H1 (cell line): ENCODE measurements around the gene GRK3. TPM values are rescaled to one million over a fixed set of nuclear protein-coding genes. Genes with fewer than 3 reads are reported as not detected.

Source experiments
- CTCF ChIA-PET: fragments of 300-600 bp; sonication (Branson Sonifier 250); formaldehyde crosslinking; loops from one replicate; lab custom pipeline; 2021; ENCODE audit not compliant: partially characterized antibody; lab: Charles Lee
- POLR2A ChIA-PET: fragments of 300-600 bp; sonication (Branson Sonifier 250); formaldehyde crosslinking; loops from one replicate; lab custom pipeline; 2021; ENCODE audit warnings: inconsistent platforms; ENCODE audit not compliant: partially characterized antibody; lab: Charles Lee
- DNase-seq, 2 experiments: peaks; one replicate each; pipeline versions ENCODE4 v3.0.0 to v3.0.0-alpha.2; 2010 to 2022; ENCODE audit warnings: low spot score in 2 of 2, low read depth in 1 of 2, mixed read lengths in 1 of 2
- FAIRE-seq: peaks from 2 replicates; lab custom pipeline; 2011; peaks lifted over from hg19 to GRCh38; lab: Jason Lieb, UNC
- H2AFZ ChIP-seq: 2 replicates; pipeline ENCODE4 v1.8.1; 2012; ENCODE audit warnings: low read length, inconsistent platforms
- H2AK5ac ChIP-seq: 2 replicates; pipeline ENCODE4 v1.6.1; 2013; ENCODE audit warnings: low read depth, low read length
- H2BK120ac ChIP-seq: replicated peaks from 2 replicates; pipeline ENCODE3; 2013; ENCODE audit warnings: low read depth, low read length, inconsistent platforms
- H2BK12ac ChIP-seq: 2 replicates; pipeline ENCODE4 v1.6.1; 2013; ENCODE audit warnings: low read depth, low read length
- H2BK15ac ChIP-seq: 2 replicates; pipeline ENCODE4 v1.6.1; 2013; ENCODE audit warnings: low read length
- H2BK20ac ChIP-seq: 2 replicates; pipeline ENCODE4 v1.6.1; 2013; ENCODE audit warnings: low read length
- H2BK5ac ChIP-seq: 2 replicates; pipeline ENCODE4 v1.6.1; 2013; ENCODE audit warnings: low read depth, low read length
- H3K14ac ChIP-seq: 2 replicates; pipeline ENCODE4 v1.6.1; 2013; ENCODE audit warnings: inconsistent platforms; ENCODE audit not compliant: insufficient read length
- H3K18ac ChIP-seq: 2 replicates; pipeline ENCODE4 v1.6.1; 2013; ENCODE audit warnings: low read length; ENCODE audit errors: extremely low read depth
- H3K23ac ChIP-seq: 2 replicates; pipeline ENCODE4 v1.6.1; 2013; ENCODE audit warnings: inconsistent platforms; ENCODE audit not compliant: insufficient read length
- H3K23me2 ChIP-seq: 2 replicates; pipeline ENCODE4 v1.6.1; 2013; ENCODE audit warnings: low read depth, low read length
- H3K27ac ChIP-seq: 2 replicates; pipeline ENCODE4 v1.6.1; 2011; ENCODE audit warnings: low read depth, low read length, inconsistent platforms
- H3K27me3 ChIP-seq, 4 experiments: replicated peaks in 1 of 4; 1 replicate in 1 of 4; 2 replicates in 3 of 4; pipeline versions ENCODE4 v1.6.1 to v1.8.1; 2011 to 2013; ENCODE audit warnings: low read length in 3 of 4, mild to moderate bottlenecking in 3 of 4, inconsistent platforms in 2 of 4, mixed read lengths in 2 of 4, moderate library complexity in 1 of 4; ENCODE audit not compliant: control insufficient read depth in 3 of 4, insufficient read depth in 3 of 4; ENCODE audit errors: extremely low read depth in 1 of 4
- H3K36me3 ChIP-seq, 4 experiments: 2 replicates each; pipeline versions ENCODE4 v1.6.1 to v1.8.1; 2011 to 2013; ENCODE audit warnings: mild to moderate bottlenecking in 4 of 4, low read length in 3 of 4, moderate library complexity in 2 of 4, control low read depth in 1 of 4, inconsistent platforms in 1 of 4; ENCODE audit not compliant: insufficient read depth in 4 of 4, control insufficient read depth in 2 of 4
- H3K4ac ChIP-seq: replicated peaks from 2 replicates; pipeline ENCODE3; 2013; ENCODE audit warnings: low read length, low read depth, mixed read lengths, inconsistent platforms; ENCODE audit not compliant: insufficient read length
- H3K4me1 ChIP-seq, 4 experiments: replicated peaks in 1 of 4; 1 replicate in 1 of 4; 2 replicates in 3 of 4; pipeline versions ENCODE4 v1.6.1 to v1.8.1; 2011 to 2013; ENCODE audit warnings: low read length in 3 of 4, inconsistent platforms in 2 of 4, mixed read lengths in 1 of 4; ENCODE audit not compliant: insufficient read depth in 4 of 4, control insufficient read depth in 3 of 4
- H3K4me2 ChIP-seq, 2 experiments: 2 replicates each; pipeline versions ENCODE4 v1.6.1 to v1.8.1; 2011 to 2013; ENCODE audit warnings: low read depth in 2 of 2, low read length in 2 of 2, control low read depth in 1 of 2, inconsistent platforms in 1 of 2, mild to moderate bottlenecking in 1 of 2; ENCODE audit not compliant: insufficient read depth in 1 of 2
- H3K4me3 ChIP-seq, 4 experiments: fragments of 200-600, 300-600 bp in 1 of 4; sonication (generic), shearing (Covaris generic), sonication (Bioruptor Twin) in 1 of 4; 2 replicates each; pipeline versions ENCODE4 v1.5.1 to v1.8.1; 2011 to 2016; ENCODE audit warnings: low read length in 4 of 4, low read depth in 3 of 4, control low read depth in 2 of 4, inconsistent platforms in 2 of 4, mild to moderate bottlenecking in 2 of 4, mixed read lengths in 1 of 4, moderate library complexity in 1 of 4; ENCODE audit not compliant: insufficient read depth in 2 of 4; ENCODE audit errors: extremely low read depth in 1 of 4
- H3K56ac ChIP-seq: replicated peaks from 2 replicates; pipeline ENCODE3; 2013; ENCODE audit warnings: low read depth, mild to moderate bottlenecking, mixed read lengths, low read length, inconsistent platforms; ENCODE audit not compliant: insufficient read length
- H3K79me1 ChIP-seq: 2 replicates; pipeline ENCODE4 v1.6.1; 2013; ENCODE audit warnings: low read depth, low read length, control low read depth
- H3K79me2 ChIP-seq, 2 experiments: 2 replicates each; pipeline versions ENCODE4 v1.6.1 to v1.8.1; 2012 to 2013; ENCODE audit warnings: low read length in 2 of 2, mild to moderate bottlenecking in 2 of 2, inconsistent platforms in 1 of 2; ENCODE audit not compliant: insufficient read depth in 2 of 2, control insufficient read depth in 1 of 2
- H3K9ac ChIP-seq, 4 experiments: replicated peaks in 1 of 4; 1 replicate in 1 of 4; 2 replicates in 3 of 4; pipeline versions ENCODE4 v1.6.1 to v1.8.1; 2011 to 2013; ENCODE audit warnings: low read depth in 3 of 4, low read length in 3 of 4, control low read depth in 2 of 4, mild to moderate bottlenecking in 2 of 4, moderate library complexity in 2 of 4, inconsistent platforms in 1 of 4; ENCODE audit errors: extremely low read depth in 1 of 4
- H3K9me3 ChIP-seq, 2 experiments: 2 replicates each; pipeline versions ENCODE4 v1.6.1 to v1.8.1; 2012 to 2013; ENCODE audit warnings: mild to moderate bottlenecking in 2 of 2, moderate library complexity in 2 of 2, control low read depth in 1 of 2, inconsistent platforms in 1 of 2, low read depth in 1 of 2, low read length in 1 of 2, mixed read lengths in 1 of 2; ENCODE audit not compliant: insufficient read depth in 2 of 2
- H4K20me1 ChIP-seq, 2 experiments: replicated peaks in 1 of 2; 2 replicates each; pipeline versions ENCODE3 to v1.8.1; 2011 to 2013; ENCODE audit warnings: inconsistent platforms in 2 of 2, low read length in 2 of 2, mild to moderate bottlenecking in 1 of 2; ENCODE audit not compliant: insufficient read depth in 2 of 2, control insufficient read depth in 1 of 2
- H4K5ac ChIP-seq: 2 replicates; pipeline ENCODE4 v1.6.1; 2013; ENCODE audit warnings: low read length, low read depth, mixed read lengths, inconsistent platforms; ENCODE audit not compliant: insufficient read length
- H4K8ac ChIP-seq: 2 replicates; pipeline ENCODE4 v1.8.0; 2013; ENCODE audit warnings: mild to moderate bottlenecking, moderate library complexity, low read length, inconsistent platforms; ENCODE audit not compliant: insufficient read depth; ENCODE audit errors: extremely low read depth
- H4K91ac ChIP-seq: replicated peaks from 2 replicates; pipeline ENCODE3; 2013; ENCODE audit warnings: low read length, mixed read lengths, inconsistent platforms; ENCODE audit not compliant: insufficient read length
- CREB1 ChIP-seq: IDR thresholded peaks from 2 replicates; pipeline ENCODE4 v1.6.1; 2012; ENCODE audit warnings: inconsistent platforms
- EZH2 ChIP-seq: fragments of 200-600 bp; sonication (generic); IDR thresholded peaks from 2 replicates; pipeline ENCODE4 v1.7.1; 2012; ENCODE audit warnings: low read depth, mild to moderate bottlenecking, moderate library complexity, low read length, inconsistent platforms; ENCODE audit not compliant: severe bottlenecking
- GTF2F1 ChIP-seq: IDR thresholded peaks from 2 replicates; pipeline ENCODE4 v1.6.1; 2012; ENCODE audit warnings: low read depth, low read length, improper control_type of control experiment, borderline replicate concordance
- JUND ChIP-seq: IDR thresholded peaks from 2 replicates; pipeline ENCODE4 v1.6.1; 2011; ENCODE audit warnings: mild to moderate bottlenecking, improper control_type of control experiment, low read length
- POLR2A ChIP-seq, 2 experiments: IDR thresholded peaks; 1 replicate in 1 of 2; 2 replicates in 1 of 2; pipeline ENCODE4 v1.6.1; 2011; ENCODE audit warnings: low read depth in 2 of 2, low read length in 2 of 2, mild to moderate bottlenecking in 2 of 2; ENCODE audit errors: control extremely low read depth in 1 of 2
- RAD21 ChIP-seq, 2 experiments: IDR thresholded peaks in 1 of 2; conservative IDR thresholded peaks in 1 of 2; 2 replicates each; pipeline ENCODE4 v1.6.1; 2011; ENCODE audit warnings: low read depth in 2 of 2, low read length in 2 of 2, improper control_type of control experiment in 1 of 2, inconsistent platforms in 1 of 2, mild to moderate bottlenecking in 1 of 2, moderate library complexity in 1 of 2
- SP4 ChIP-seq: IDR thresholded peaks from 2 replicates; pipeline ENCODE4 v1.6.1; 2012; ENCODE audit warnings: low read length, inconsistent platforms
- TCF12 ChIP-seq: IDR thresholded peaks from 2 replicates; pipeline ENCODE4 v1.6.1; 2011; ENCODE audit warnings: low read depth, mild to moderate bottlenecking, low read length
- WGBS, 2 experiments: shearing (Covaris generic) in 1 of 2; methylation state at CpG; one replicate each; pipeline versions ENCODE4 v1.1.6 to v1.1.7; 2013 to 2015; ENCODE audit warnings: low lambda C conversion rate in 2 of 2, mixed read lengths in 2 of 2, inconsistent platforms in 1 of 2, low coverage in 1 of 2, missing lambda C conversion rate in 1 of 2; ENCODE audit not compliant: insufficient replicate concordance in 2 of 2, insufficient coverage in 1 of 2, insufficient read length in 1 of 2; ENCODE audit errors: extremely low coverage in 1 of 2, missing lambda C conversion rate in 1 of 2; 5-methylcytosine and 5-hydroxymethylcytosine counted together
- polyA plus RNA-seq, 7 experiments: library from polyadenylated mRNA; depleted of rRNA in 3 of 7; stranded (reverse) in 5 of 7; unstranded in 2 of 7; fragments of >200 nt in 5 of 7; fragments of 200-250 nt in 2 of 7; gene quantifications; 1 replicate in 5 of 7; 2 replicates in 1 of 7; 4 replicates in 1 of 7; pipeline versions ENCODE4 v1.2.1 to v1.2.3, GENCODE V29; 2011 to 2013; ENCODE audit warnings: missing spikeins in 2 of 7, mixed read lengths in 2 of 7
- total RNA-seq: library from RNA; stranded (reverse); fragmentation: NEBNext Ultra II Directional; extraction: Animal tissue kit (Norgen Biotek cat#: 25700); gene quantifications from 2 replicates; pipeline ENCODE4 v1.2.1, GENCODE V29; 2021
- TF ChIP-seq, protein P1 (sequence below): IDR thresholded peaks from 2 replicates; pipeline ENCODE4 v1.6.1; 2011; ENCODE audit warnings: low read depth, mild to moderate bottlenecking, low read length; ENCODE audit not compliant: insufficient read depth
- TF ChIP-seq, protein P2 (sequence below): IDR thresholded peaks from 2 replicates; pipeline ENCODE4 v1.6.1; 2012; ENCODE audit warnings: low read length, inconsistent platforms

The GRK3 gene
- total and polyA plus RNA-seq, 2 of the 8 experiments (the other 6 are each of a cell fraction or from before 2014, with no cell fraction given) = 7.5 to 35.3 TPM

DNA sequence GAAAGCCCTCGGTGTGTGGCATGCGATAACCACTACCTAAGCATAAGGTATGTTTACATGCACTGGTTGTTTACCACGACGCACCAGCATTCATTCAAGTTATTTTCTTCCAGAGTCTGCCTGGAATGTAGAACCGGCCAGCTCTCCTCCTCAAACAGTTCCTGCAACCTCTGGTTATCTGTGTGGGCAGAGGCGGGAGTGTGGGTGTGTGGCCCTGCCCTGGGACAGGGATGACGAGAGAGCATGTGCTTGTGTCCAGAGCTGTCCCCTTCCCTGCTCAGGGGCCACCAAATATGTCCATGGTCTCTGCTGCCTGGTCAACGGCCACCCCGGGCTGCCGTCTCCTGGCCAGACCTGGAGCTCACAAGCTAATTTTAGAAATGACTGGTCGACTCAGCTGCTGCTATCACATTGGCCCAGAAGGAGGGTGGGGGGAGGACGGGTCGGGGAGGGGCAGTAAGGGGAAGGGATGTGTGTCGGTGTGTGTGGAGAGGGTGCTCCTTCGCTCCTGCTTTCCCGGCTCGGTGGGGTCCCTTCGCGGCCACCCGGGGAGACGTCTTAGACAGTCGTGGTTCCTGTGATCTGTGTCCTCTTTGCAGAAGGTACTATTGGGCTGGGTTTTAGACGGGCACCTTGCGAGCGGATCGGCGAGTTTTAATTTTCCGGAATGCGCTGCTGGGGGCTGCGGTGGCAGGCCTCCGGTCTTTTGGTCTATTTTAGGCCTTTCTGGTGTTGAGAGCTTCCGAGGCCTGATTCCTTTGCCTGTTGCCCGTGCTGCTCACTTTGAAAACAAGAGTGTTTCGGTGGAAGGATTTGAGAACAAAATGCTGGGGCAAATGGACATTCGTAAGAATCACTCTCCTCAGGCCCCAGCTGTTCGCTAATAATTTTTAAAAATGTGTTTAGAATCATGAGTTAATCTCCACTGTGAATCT, 177.5 kb downstream of the GRK3 start, which contains the start of gene MYO18B:
Gene MYO18B (plus strand): TSS at position 497 of the 935 bp plus-strand sequence. CDS start 18,905 bp downstream, outside the sequence.
- no peak within 1 kb of the TSS for H3K23ac ChIP-seq
- no peak within 1 kb of the TSS for H3K18ac ChIP-seq
- no peaks in the 10 kb centered on the region for H3K27me3 ChIP-seq
- H4K5ac ChIP-seq = no peak within 1 kb of the TSS
- peak within 1 kb of the TSS; percentile 80 for H4K8ac ChIP-seq
- no peak within 1 kb of the TSS for H2AK5ac ChIP-seq
- FAIRE-seq = no peak
- no peak within 1 kb of the TSS for H2BK120ac ChIP-seq
- H2BK5ac ChIP-seq = no peak within 1 kb of the TSS
- H3K9me3 ChIP-seq = no peaks in the 10 kb centered on the region
- no peak within 1 kb of the TSS for H3K4me2 ChIP-seq
- no peaks in the 10 kb centered on the region for H4K20me1 ChIP-seq
- H4K91ac ChIP-seq = no peak within 1 kb of the TSS
- no peaks in the 10 kb centered on the region for H3K79me2 ChIP-seq
- H3K36me3 ChIP-seq = no peaks in the 10 kb centered on the region
- CTCF ChIA-PET = interaction anchor here (0.7 to 1.5 kb wide), 4 partner anchors 9 to 719 kb away, joined by 3 to 4 read pairs (median 4); no protein-coding TSS in a partner anchor
- no peak within 1 kb of the TSS for H3K27ac ChIP-seq
- no peak within 1 kb of the TSS for H3K56ac ChIP-seq
- H2BK15ac ChIP-seq = no peak within 1 kb of the TSS
- 93% methylated on average over 36 of the region's 36 CpGs; no CpG with 5 or more reads in 1 of the 2 experiments for WGBS, 2 experiments
- no peaks in the 10 kb centered on the region; a peak in 1 of 7 replicates for H3K4me1 ChIP-seq
- no peak within 1 kb of the TSS for H3K4me3 ChIP-seq
- POLR2A ChIA-PET = no interaction called here
- H3K23me2 ChIP-seq = no peaks in the 10 kb centered on the region
- no peak within 1 kb of the TSS for H2AFZ ChIP-seq
- no peaks in the 10 kb centered on the region for H3K79me1 ChIP-seq
- H3K4ac ChIP-seq = no peak within 1 kb of the TSS
- no peak for DNase-seq
- H2BK12ac ChIP-seq = no peak within 1 kb of the TSS
- H2BK20ac ChIP-seq = no peak within 1 kb of the TSS
- no peak within 1 kb of the TSS for H3K9ac ChIP-seq
- H3K14ac ChIP-seq = no peak within 1 kb of the TSS
- no peak for TF ChIP-seq RAD21 (IDR thresholded peaks at IDR 0.05 in 1 of 2, conservative IDR thresholded peaks at IDR 0.05 in 1 of 2; ENCODE audit: low read depth in 2 of 2, low read length in 2 of 2)
- no peak for TF ChIP-seq POLR2A (IDR thresholded peaks at IDR 0.05; ENCODE audit: control extremely low read depth in 1 of 2, low read depth in 2 of 2, low read length in 2 of 2)
- no peak for TF ChIP-seq CREB1
- no peak for TF ChIP-seq SP4
- TF ChIP-seq, protein P1, sequence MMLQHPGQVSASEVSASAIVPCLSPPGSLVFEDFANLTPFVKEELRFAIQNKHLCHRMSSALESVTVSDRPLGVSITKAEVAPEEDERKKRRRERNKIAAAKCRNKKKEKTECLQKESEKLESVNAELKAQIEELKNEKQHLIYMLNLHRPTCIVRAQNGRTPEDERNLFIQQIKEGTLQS = no peak
- no peak for TF ChIP-seq JUND
- no peak for TF ChIP-seq TCF12
- TF ChIP-seq, protein P2, sequence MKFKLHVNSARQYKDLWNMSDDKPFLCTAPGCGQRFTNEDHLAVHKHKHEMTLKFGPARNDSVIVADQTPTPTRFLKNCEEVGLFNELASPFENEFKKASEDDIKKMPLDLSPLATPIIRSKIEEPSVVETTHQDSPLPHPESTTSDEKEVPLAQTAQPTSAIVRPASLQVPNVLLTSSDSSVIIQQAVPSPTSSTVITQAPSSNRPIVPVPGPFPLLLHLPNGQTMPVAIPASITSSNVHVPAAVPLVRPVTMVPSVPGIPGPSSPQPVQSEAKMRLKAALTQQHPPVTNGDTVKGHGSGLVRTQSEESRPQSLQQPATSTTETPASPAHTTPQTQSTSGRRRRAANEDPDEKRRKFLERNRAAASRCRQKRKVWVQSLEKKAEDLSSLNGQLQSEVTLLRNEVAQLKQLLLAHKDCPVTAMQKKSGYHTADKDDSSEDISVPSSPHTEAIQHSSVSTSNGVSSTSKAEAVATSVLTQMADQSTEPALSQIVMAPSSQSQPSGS = no peak
- TF ChIP-seq GTF2F1 = no peak
- TF ChIP-seq EZH2 = no peak
